Endothelial cell of umbilical vein (primary cell): Measurements from ENCODE around the gene MYO1B.

Experiments
- EZH2 ChIP-seq: IDR thresholded peaks from 2 replicates; pipeline ENCODE4 v1.6.1; 2012; ENCODE audit warnings: borderline replicate concordance, low read depth, mild to moderate bottlenecking, moderate library complexity, low read length, inconsistent platforms; ENCODE audit not compliant: severe bottlenecking
- GATA2 ChIP-seq: IDR thresholded peaks from 2 replicates; pipeline ENCODE4 v1.7.0; 2011; ENCODE audit warnings: low read depth, mild to moderate bottlenecking, moderate library complexity, mixed read lengths, low read length; ENCODE audit not compliant: insufficient read length, insufficient read depth
- MYC ChIP-seq: IDR thresholded peaks from one replicate; pipeline ENCODE4 v1.6.1; 2011; ENCODE audit warnings: mild to moderate bottlenecking, low read depth, low read length
- POLR2A ChIP-seq: IDR thresholded peaks from 2 replicates; pipeline ENCODE4 v1.6.1; 2012; ENCODE audit warnings: low read depth, mild to moderate bottlenecking, control low read depth, low read length
- POLR2AphosphoS5 ChIP-seq: IDR thresholded peaks from 2 replicates; pipeline ENCODE4 v1.6.1; 2012; ENCODE audit warnings: low read depth, mild to moderate bottlenecking, control low read depth, low read length, moderate library complexity; ENCODE audit not compliant: insufficient read depth
- TF ChIP-seq, protein P1 (sequence below), 2 donors: IDR thresholded peaks; 1 replicate in 1 of 2; 2 replicates in 1 of 2; pipeline ENCODE4 v1.5.1; 2011; ENCODE audit warnings: low read length in 2 of 2, mild to moderate bottlenecking in 2 of 2, moderate library complexity in 2 of 2, control low read depth in 1 of 2, inconsistent platforms in 1 of 2, low read depth in 1 of 2; ENCODE audit not compliant: insufficient read depth in 1 of 2; ENCODE audit errors: extremely low read depth in 1 of 2
- TF ChIP-seq, protein P2 (sequence below): IDR thresholded peaks from 2 replicates; pipeline ENCODE4 v1.6.1; 2011; ENCODE audit not compliant: insufficient read depth, insufficient read length

DNA sequence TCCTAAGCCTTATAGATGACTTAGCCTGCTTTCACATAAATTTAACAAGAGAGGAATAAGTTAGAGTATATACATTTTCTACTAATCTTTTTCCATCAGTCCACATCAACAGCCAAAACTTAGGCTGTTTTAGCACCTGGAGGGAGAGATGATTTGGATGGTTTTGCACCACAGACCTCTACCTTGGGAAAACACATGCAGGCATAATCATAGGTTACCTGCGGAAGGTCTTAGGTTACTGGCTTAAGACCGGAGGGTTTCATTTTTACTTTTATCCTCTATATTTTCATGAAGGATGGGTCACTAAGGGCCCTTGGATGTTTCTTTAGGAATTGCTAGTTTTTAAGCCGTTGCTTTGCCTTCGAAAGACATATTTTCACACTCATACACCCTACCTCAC, 66.0 kb downstream of the MYO1B start:
- TF ChIP-seq, protein P1, sequence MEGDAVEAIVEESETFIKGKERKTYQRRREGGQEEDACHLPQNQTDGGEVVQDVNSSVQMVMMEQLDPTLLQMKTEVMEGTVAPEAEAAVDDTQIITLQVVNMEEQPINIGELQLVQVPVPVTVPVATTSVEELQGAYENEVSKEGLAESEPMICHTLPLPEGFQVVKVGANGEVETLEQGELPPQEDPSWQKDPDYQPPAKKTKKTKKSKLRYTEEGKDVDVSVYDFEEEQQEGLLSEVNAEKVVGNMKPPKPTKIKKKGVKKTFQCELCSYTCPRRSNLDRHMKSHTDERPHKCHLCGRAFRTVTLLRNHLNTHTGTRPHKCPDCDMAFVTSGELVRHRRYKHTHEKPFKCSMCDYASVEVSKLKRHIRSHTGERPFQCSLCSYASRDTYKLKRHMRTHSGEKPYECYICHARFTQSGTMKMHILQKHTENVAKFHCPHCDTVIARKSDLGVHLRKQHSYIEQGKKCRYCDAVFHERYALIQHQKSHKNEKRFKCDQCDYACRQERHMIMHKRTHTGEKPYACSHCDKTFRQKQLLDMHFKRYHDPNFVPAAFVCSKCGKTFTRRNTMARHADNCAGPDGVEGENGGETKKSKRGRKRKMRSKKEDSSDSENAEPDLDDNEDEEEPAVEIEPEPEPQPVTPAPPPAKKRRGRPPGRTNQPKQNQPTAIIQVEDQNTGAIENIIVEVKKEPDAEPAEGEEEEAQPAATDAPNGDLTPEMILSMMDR (IDR thresholded peaks at IDR 0.05; ENCODE audit: extremely low read depth in 1 of 2, insufficient read depth in 1 of 2, low read depth in 1 of 2, low read length in 2 of 2): no peak
- no peak for TF ChIP-seq POLR2AphosphoS5
- TF ChIP-seq POLR2A: no peak
- TF ChIP-seq, protein P2, sequence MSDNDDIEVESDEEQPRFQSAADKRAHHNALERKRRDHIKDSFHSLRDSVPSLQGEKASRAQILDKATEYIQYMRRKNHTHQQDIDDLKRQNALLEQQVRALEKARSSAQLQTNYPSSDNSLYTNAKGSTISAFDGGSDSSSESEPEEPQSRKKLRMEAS: no peak
- TF ChIP-seq MYC: no peak
- no peak for TF ChIP-seq GATA2
- no peak for TF ChIP-seq EZH2
